Erythroblast (primary cell): ENCODE measurements around the gene CD8B2.
"Not testable (repeated sequence)": the region's sequence is repeated elsewhere in the genome, so short reads cannot be mapped to it uniquely, and the experiment has no call there.

Experiments
- DNase-seq, 2 experiments: peaks; one replicate each; lab custom pipeline; 2025; lab: John Stamatoyannopoulos, UW
- GATA1 ChIP-seq: IDR thresholded peaks from 2 replicates; pipeline ENCODE4 v1.6.1; 2011; ENCODE audit warnings: low read depth, mild to moderate bottlenecking, control low read depth, low read length, moderate library complexity
- POLR2A ChIP-seq: IDR thresholded peaks from 2 replicates; pipeline ENCODE4 v1.6.1; 2011; ENCODE audit warnings: mild to moderate bottlenecking, low read length

Gene CD8B2

DNA sequence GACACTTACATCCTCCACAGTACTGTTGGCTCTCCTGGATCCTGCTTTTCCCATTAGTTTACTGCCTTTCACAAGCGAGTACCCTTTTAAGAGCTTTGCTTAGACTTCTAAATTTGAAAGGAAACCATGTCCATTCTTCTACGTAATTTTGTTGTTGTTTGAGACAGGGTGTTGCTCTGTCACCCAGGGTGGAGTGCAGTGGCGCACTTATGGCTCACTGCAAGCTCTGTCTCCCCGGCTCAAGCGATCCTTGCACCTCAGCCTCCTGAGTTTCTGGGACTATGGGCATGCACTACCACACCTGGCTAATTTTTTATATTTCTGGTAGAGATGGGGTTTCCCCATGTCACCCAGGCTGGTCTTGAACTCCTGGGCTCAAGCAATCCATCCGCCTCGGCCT lies 24.8 kb downstream of the CD8B2 start:
- not testable (repeated sequence) for DNase-seq

DNA sequence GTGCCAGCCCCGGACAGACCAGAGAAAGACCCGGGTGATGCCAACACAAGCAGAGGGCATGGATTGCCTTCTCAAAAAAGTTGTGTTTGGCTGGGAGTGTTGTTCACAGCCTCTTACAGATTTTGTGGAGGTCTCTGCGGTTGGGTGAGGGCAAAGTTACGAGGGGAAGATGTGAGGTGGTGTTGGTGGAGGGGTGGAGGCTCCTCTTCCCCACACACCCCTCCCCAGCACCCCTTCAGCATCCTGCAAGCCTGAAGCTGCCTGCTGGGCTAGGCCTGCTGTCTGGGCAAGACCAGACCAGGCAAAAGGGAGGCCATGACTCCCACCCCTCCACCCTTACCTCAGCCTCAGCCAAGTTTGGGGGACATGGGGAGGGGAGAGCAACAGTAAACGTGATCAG lies 26.2 kb downstream of the CD8B2 start:
- not testable (repeated sequence) for DNase-seq

- not testable (repeated sequence) for DNase-seq
These were observed 27.7 kb downstream of the CD8B2 start for GRCh38 chr2:106514827-106515226.

GRCh38 chr2:106516436-106516835 lies 29.3 kb downstream of the CD8B2 start:
- no peak for DNase-seq
- TF ChIP-seq GATA1, result no peak
- TF ChIP-seq POLR2A, result no peak

GRCh38 chr2:106516864-106517263 lies 29.7 kb downstream of the CD8B2 start:
- no peak for DNase-seq
- TF ChIP-seq GATA1 (no peak), POLR2A (no peak)

- TF ChIP-seq GATA1 (no peak), POLR2A (no peak)
- no peak for DNase-seq
These were observed 30.2 kb downstream of the CD8B2 start for GRCh38 chr2:106517329-106517728.

DNA sequence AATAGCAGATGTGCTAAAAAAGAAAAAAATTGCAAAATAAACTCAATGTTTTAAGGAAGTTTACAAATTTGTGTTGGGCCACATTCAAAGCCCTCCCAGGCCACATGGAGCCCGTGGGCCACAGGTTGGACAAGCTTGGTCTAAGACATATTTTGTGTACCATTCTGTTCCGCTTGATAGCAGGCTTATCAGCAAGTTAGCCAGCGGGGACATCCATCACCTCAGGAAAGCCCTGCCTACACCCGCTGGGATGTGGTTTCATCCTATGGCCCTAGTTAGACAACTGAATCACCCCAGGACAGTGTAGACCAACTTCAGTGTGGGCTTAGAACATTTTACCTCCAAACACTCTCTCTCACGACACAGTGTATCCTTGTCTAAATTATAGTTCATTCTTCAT lies 32.6 kb downstream of the CD8B2 start:
- no peak for DNase-seq
- no peak for TF ChIP-seq GATA1
- TF ChIP-seq POLR2A, result no peak

GRCh38 chr2:106521016-106521415 lies 33.9 kb downstream of the CD8B2 start:
- TF ChIP-seq POLR2A, result no peak
- TF ChIP-seq GATA1, result no peak
- no peak for DNase-seq

GRCh38 chr2:106523976-106524665 lies 37.0 kb downstream of the CD8B2 start:
- no peak for DNase-seq
- TF ChIP-seq GATA1 (no peak), POLR2A (no peak)

GRCh38 chr2:106530866-106531265 lies 43.7 kb downstream of the CD8B2 start:
- no peak for DNase-seq
- TF ChIP-seq POLR2A (no peak), GATA1 (no peak)

DNA sequence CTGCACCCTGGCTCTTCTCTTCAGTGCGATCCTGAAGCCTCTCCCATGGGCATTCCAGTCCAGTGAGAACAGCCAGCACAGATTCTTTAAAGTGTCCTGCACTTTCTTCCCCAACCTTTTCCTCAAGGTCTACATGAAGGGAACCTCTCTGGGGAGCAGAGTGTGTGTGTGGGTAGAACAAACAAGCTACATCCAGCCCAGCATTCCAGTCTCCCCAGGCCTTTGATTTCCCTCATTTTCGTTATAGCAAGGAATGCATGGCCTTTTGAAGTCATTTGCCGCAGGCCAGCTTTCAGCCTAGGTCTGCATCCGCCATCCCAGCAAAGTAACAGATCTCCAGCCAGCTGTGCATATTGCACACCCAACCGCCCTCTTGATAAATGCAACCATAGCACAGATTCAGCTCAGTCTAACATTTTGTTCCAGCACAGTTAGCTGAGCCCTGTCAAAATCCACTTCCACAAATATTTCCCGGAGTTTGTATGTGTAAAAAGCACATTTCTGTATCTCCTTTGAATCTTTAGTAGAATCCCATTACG lies 44.6 kb downstream of the CD8B2 start:
- no peak for DNase-seq
- TF ChIP-seq POLR2A (no peak), GATA1 (no peak)

DNA sequence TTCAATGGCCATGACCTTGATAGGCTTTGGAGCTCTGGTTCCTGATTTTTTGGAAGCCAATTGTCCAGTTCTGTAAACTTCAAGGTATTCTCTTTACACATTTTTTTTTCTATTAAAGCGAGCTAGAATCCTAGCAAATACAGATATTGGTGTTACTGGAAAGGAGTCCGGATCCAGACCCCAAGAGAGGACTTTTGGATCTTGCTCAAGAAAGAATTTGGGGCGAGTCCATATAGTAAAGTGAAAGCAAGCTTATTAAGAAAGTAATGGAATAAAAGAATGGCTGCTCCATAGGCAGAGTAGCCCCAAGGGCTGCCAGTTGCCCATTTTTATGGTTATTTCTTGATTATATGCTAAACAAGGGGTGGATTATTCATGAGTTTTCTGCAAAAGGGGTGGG lies 45.1 kb downstream of the CD8B2 start:
- DNase-seq, result no peak
- TF ChIP-seq POLR2A (no peak), GATA1 (no peak)

GRCh38 chr2:106534471-106534870 lies 47.3 kb downstream of the CD8B2 start:
- TF ChIP-seq POLR2A (no peak), GATA1 (no peak)
- DNase-seq, result no peak

DNA sequence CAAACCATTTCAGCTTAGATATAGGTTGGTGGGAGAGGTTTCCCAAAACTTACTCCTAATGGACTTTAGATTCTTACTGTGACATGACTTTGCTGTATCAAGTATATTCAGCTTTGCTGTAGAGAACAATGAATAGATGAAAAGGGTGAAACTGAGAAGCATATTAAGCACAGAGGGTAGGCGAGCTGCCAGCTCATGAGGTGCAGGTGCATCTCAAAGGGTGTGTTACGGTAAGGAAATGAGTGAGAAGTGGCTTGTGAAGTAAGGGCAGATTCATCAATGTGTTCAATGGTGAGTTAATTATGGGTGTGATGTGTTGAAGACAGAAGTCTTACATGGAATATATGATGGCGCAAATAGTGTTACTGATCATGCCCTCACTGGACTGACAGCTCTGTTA lies 49.3 kb downstream of the CD8B2 start:
- DNase-seq, result no peak
- no peak for TF ChIP-seq POLR2A
- TF ChIP-seq GATA1, result no peak

DNA sequence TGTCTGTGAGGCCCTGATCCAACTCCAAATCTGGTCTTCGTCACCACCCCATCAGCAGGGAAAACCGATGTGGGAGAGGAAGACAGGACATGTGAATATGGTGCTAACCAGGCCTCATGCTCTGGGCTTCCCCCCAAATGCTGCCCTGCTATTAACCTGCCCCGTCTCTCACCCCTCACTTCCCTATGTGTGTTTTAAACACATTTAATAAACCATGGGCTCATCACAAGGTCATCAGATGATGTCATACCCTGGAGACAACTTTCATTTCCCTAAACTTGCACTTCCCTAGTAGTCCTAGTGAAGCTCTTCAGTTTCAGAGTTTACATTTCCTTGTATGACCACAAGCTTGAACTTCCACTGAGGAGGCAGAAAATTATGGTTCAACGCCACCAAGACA lies 49.9 kb downstream of the CD8B2 start:
- no peak for TF ChIP-seq GATA1
- no peak for TF ChIP-seq POLR2A
- no peak for DNase-seq
